ENCODE data around the gene ROPN1B.

Gene ROPN1B

GRCh38 chr3:126030455-126030854 is 61.5 kb downstream of the ROPN1B start:
- Histone ChIP-seq H3K4me3 (ENCODE audit: low read depth, low read length) (no peak overlapping the region), H3K27ac (no peak overlapping the region), H3K79me2 (no peaks in the 10 kb centered on the region), H3K27me3 (ENCODE audit: control insufficient read depth, insufficient read depth, low read length) (no peaks in the 10 kb centered on the region), H3K9ac (no peak overlapping the region), H3K4me1 (no peaks in the 10 kb centered on the region), H3K9me3 (ENCODE audit: control insufficient read depth, low read length) (no peaks in the 10 kb centered on the region), H3K36me3 (ENCODE audit: control insufficient read depth, insufficient read depth, low read length) (no peaks in the 10 kb centered on the region), H2AFZ (no peak overlapping the region), H3K4me2 (ENCODE audit: low read length) (no peak overlapping the region)
- no peak for TF ChIP-seq CTCF (IDR thresholded peaks at IDR 0.05)

- no peak overlapping the region for H3K9ac ChIP-seq
- no peaks in the 10 kb centered on the region for H3K36me3 ChIP-seq (ENCODE audit: control insufficient read depth, insufficient read depth, low read length)
- H3K4me2 ChIP-seq (ENCODE audit: low read length), result no peak overlapping the region
- no peaks in the 10 kb centered on the region for H3K9me3 ChIP-seq (ENCODE audit: control insufficient read depth, low read length)
- H2AFZ ChIP-seq, result no peak overlapping the region
- H3K27me3 ChIP-seq (ENCODE audit: control insufficient read depth, insufficient read depth, low read length), result no peaks in the 10 kb centered on the region
- H3K4me1 ChIP-seq, result no peaks in the 10 kb centered on the region
- H3K27ac ChIP-seq, result no peak overlapping the region
- no peak overlapping the region for H3K4me3 ChIP-seq (ENCODE audit: low read depth, low read length)
- TF ChIP-seq CTCF (IDR thresholded peaks at IDR 0.05), result no peak
- no peaks in the 10 kb centered on the region for H3K79me2 ChIP-seq
These were observed 63.0 kb downstream of the ROPN1B start for GRCh38 chr3:126031981-126032471.
